K562 (cell line): ENCODE measurements around the gene SLC7A6. TPM values are rescaled to one million over a fixed set of nuclear protein-coding genes. Genes with fewer than 3 reads are reported as not detected.
A peak's percentile ranks its signal among the peaks of the same experiment; 100 is the strongest.

Source experiments
- ARHGAP35 ChIP-seq: fragments of 450-650 bp; IDR thresholded peaks from 2 replicates; pipeline ENCODE4 v1.6.1; 2018; ENCODE audit not compliant: partially characterized antibody
- CBFA2T2 ChIP-seq: fragments of 450-650 bp; conservative IDR thresholded peaks from 2 replicates; pipeline ENCODE4 v1.6.1; 2017; ENCODE audit warnings: mild to moderate bottlenecking
- CBX8 ChIP-seq: fragments of 200-600 bp; sonication (generic); IDR thresholded peaks from 2 replicates; pipeline ENCODE4 v1.6.1; 2012; ENCODE audit warnings: borderline replicate concordance, mixed run types, low read depth, mild to moderate bottlenecking, moderate library complexity, mixed read lengths, low read length, control low read depth, inconsistent platforms; ENCODE audit not compliant: poor library complexity, severe bottlenecking; ENCODE audit errors: extremely low read depth
- CCNT2 ChIP-seq: IDR thresholded peaks from 2 replicates; pipeline ENCODE4 v1.6.1; 2011; ENCODE audit warnings: borderline replicate concordance, low read depth, mild to moderate bottlenecking, moderate library complexity, mixed read lengths, low read length; ENCODE audit not compliant: insufficient read length; ENCODE audit errors: extremely low read depth
- GATAD2A ChIP-seq: fragments of 450-650 bp; IDR thresholded peaks from 2 replicates; pipeline ENCODE4 v1.6.1; 2017
- GTF2E2 ChIP-seq: fragments of 200-800 bp; sonication (Bioruptor generic); IDR thresholded peaks from 2 replicates; pipeline ENCODE4 v1.6.1; 2016; ENCODE audit warnings: missing genetic modification characterization, missing compliant biosample characterization
- POLR2AphosphoS2 ChIP-seq: IDR thresholded peaks from 2 replicates; pipeline ENCODE4 v1.6.1; 2012; ENCODE audit warnings: low read length, improper control_type of control experiment
- RBM14 ChIP-seq: fragments of 200-400 bp; formaldehyde crosslinking; IDR thresholded peaks from 2 replicates; pipeline ENCODE4 v1.6.1; 2018; ENCODE audit warnings: low read depth, mild to moderate bottlenecking, low read length, moderate library complexity, borderline replicate concordance; ENCODE audit not compliant: insufficient read depth
- TOE1 ChIP-seq, 2 experiments: fragments of 450-650 bp in 1 of 2; sonication (generic) in 1 of 2; formaldehyde crosslinking in 1 of 2; IDR thresholded peaks; 2 replicates each; pipeline versions ENCODE4 v1.7.1 to v1.8.0; 2016 to 2022; ENCODE audit warnings: borderline replicate concordance in 2 of 2, mild to moderate bottlenecking in 2 of 2, antibody characterized with exemption in 1 of 2, inconsistent platforms in 1 of 2, low read depth in 1 of 2, missing genetic modification reagents in 1 of 2, moderate library complexity in 1 of 2
- ZEB2 ChIP-seq: fragments of 450-650 bp; IDR thresholded peaks from 2 replicates; pipeline ENCODE4 v1.6.1; 2016
- ZNF121 ChIP-seq: sonication (generic); formaldehyde crosslinking; conservative IDR thresholded peaks from 2 replicates; pipeline ENCODE4 v1.8.0; 2022; ENCODE audit warnings: missing genetic modification reagents
- ZNF586 ChIP-seq: fragments of 450-650 bp; formaldehyde crosslinking; conservative IDR thresholded peaks from 2 replicates; pipeline ENCODE4 v1.4.0; 2020; ENCODE audit warnings: mild to moderate bottlenecking, moderate library complexity
- ZNF695 ChIP-seq: fragments of 450-650 bp; formaldehyde crosslinking; IDR thresholded peaks from 2 replicates; pipeline ENCODE4 v1.4.0; 2020; ENCODE audit warnings: mild to moderate bottlenecking, moderate library complexity
- polyA plus RNA-seq, 8 experiments: library from polyadenylated mRNA; depleted of rRNA in 4 of 8; stranded (reverse) in 5 of 8; unstranded in 3 of 8; fragments of >200 nt; fragmentation: Nextera tagmentation in 2 of 8; fragmentation: Illumina TruSeq in 1 of 8; extraction: Ambion mirVana in 2 of 8; extraction: Trizol in 1 of 8; gene quantifications; 2 replicates each; pipeline versions ENCODE4 v1.2.1 to v1.2.3, GENCODE V29; 2011 to 2014; ENCODE audit warnings: inconsistent platforms in 1 of 8, missing spikeins in 1 of 8
- total RNA-seq, 7 experiments: library from RNA; depleted of rRNA in 6 of 7; stranded (reverse); fragments of >200 nt in 6 of 7; fragmentation: Illumina TruSeq in 2 of 7; extraction: Trizol in 2 of 7; gene quantifications; 2 replicates each; pipeline versions ENCODE4 v1.2.1 to v1.2.3, GENCODE V29; 2011 to 2021; ENCODE audit warnings: low replicate concordance in 1 of 7
- TF ChIP-seq, protein P1 (sequence below): sonication (generic); formaldehyde crosslinking; IDR thresholded peaks from 2 replicates; pipeline ENCODE4 v1.8.1; 2023; ENCODE audit warnings: mild to moderate bottlenecking, missing genetic modification reagents, moderate library complexity
- TF ChIP-seq, protein P2 (sequence below): IDR thresholded peaks from 3 replicates; pipeline ENCODE4 v1.6.1; 2011; ENCODE audit warnings: borderline replicate concordance, mild to moderate bottlenecking; ENCODE audit not compliant: insufficient read length, insufficient read depth
- TF ChIP-seq, protein P3 (sequence below): sonication (generic); formaldehyde crosslinking; IDR thresholded peaks from 2 replicates; pipeline ENCODE4 v1.5.0; 2020; ENCODE audit warnings: missing genetic modification reagents
- TF ChIP-seq, protein P4 (sequence below): fragments of 250-450 bp; sonication (Bioruptor Pico); IDR thresholded peaks from 2 replicates; pipeline ENCODE4 v1.5.0; 2021; ENCODE audit warnings: mild to moderate bottlenecking, borderline replicate concordance

Gene SLC7A6
- total and polyA plus RNA-seq, 9 of the 15 experiments (the other 6 are each of a cell fraction or from before 2014, with no cell fraction given), result 12.6 to 60.1 (median 29.8) TPM

DNA sequence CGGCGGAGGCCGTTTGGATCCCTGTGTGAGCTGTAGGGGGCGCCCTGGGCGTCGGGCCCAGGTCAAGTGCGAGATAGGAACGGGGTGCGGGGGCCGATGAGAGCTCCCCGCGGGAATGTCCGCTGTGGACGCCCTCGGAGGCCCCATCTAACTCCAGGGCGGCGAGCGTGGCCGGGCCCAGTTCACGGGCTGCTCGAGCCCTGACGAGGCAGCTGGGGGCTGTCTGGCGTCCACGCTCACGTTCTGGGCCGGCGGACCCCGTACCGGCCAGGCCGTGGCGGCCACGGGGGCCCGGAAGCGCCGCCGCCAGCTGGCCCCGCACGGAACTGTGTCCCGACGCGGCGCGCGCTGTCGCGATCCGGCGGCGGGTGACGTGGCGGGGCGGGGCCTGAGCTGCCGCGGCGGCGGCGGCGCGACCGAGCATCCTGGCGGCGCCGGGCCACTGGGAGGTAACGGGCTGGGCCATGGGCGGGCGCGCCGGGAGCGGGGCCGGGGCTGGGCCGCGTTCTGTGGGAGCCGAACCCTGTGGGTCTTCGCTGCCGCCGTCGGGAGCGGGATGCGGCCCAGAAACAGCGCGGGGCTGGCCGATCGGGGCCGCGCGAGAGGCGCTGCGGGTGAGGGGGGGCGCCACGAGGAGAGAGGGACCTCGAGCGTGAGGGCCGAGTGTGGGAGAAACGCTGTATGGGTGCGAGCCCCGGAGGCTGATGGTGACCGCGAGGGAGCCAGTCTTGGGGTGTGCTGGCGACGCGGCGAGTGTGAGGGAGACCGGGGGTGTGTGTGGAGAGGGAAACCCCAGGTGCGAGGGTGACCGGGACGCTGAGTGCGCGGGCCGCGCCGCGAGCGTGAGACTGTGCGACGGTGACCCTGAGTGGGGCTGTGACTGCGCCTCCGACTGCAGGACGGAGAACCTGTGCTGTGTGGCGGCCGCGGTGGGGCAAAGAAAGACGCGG is at the start of gene SLC7A6 (continued):
- TF ChIP-seq, protein P1, sequence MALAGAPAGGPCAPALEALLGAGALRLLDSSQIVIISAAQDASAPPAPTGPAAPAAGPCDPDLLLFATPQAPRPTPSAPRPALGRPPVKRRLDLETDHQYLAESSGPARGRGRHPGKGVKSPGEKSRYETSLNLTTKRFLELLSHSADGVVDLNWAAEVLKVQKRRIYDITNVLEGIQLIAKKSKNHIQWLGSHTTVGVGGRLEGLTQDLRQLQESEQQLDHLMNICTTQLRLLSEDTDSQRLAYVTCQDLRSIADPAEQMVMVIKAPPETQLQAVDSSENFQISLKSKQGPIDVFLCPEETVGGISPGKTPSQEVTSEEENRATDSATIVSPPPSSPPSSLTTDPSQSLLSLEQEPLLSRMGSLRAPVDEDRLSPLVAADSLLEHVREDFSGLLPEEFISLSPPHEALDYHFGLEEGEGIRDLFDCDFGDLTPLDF (CRISPR knock-in tag), result 0 out of 2 replicates have a peak, but pooled peaks have one; percentile 5
- TF ChIP-seq ZNF586 (CRISPR knock-in tag) (no peak), RBM14 (0 out of 2 replicates have a peak, but pooled peaks have one; percentile 77), ARHGAP35 (no peak), GTF2E2 (tag) (peak; percentile 20; the same call in 1 of the 2 replicates), CBFA2T2 (0 out of 2 replicates have a peak, but pooled peaks have one; percentile 4), ZNF695 (CRISPR knock-in tag) (no peak), TOE1 (IDR thresholded peaks at IDR 0.05; ENCODE audit: borderline replicate concordance) (no peak; the same call in none of the 2 replicates), TOE1 (CRISPR knock-in tag; IDR thresholded peaks at IDR 0.05; ENCODE audit: borderline replicate concordance, low read depth) (0 out of 2 replicates have a peak, but pooled peaks have one; percentile 58), ZEB2 (no peak), CBX8 (no peak), GATAD2A (0 out of 2 replicates have a peak, but pooled peaks have one; percentile 61), POLR2AphosphoS2 (no peak), ZNF121 (CRISPR knock-in tag) (0 out of 2 replicates have a peak, but pooled peaks have one; percentile 28), CCNT2 (peak; percentile 67)
- TF ChIP-seq, protein P2, sequence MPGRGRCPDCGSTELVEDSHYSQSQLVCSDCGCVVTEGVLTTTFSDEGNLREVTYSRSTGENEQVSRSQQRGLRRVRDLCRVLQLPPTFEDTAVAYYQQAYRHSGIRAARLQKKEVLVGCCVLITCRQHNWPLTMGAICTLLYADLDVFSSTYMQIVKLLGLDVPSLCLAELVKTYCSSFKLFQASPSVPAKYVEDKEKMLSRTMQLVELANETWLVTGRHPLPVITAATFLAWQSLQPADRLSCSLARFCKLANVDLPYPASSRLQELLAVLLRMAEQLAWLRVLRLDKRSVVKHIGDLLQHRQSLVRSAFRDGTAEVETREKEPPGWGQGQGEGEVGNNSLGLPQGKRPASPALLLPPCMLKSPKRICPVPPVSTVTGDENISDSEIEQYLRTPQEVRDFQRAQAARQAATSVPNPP, result no peak
- TF ChIP-seq, protein P3, sequence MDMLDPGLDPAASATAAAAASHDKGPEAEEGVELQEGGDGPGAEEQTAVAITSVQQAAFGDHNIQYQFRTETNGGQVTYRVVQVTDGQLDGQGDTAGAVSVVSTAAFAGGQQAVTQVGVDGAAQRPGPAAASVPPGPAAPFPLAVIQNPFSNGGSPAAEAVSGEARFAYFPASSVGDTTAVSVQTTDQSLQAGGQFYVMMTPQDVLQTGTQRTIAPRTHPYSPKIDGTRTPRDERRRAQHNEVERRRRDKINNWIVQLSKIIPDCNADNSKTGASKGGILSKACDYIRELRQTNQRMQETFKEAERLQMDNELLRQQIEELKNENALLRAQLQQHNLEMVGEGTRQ, result no peak
- TF ChIP-seq, protein P4, sequence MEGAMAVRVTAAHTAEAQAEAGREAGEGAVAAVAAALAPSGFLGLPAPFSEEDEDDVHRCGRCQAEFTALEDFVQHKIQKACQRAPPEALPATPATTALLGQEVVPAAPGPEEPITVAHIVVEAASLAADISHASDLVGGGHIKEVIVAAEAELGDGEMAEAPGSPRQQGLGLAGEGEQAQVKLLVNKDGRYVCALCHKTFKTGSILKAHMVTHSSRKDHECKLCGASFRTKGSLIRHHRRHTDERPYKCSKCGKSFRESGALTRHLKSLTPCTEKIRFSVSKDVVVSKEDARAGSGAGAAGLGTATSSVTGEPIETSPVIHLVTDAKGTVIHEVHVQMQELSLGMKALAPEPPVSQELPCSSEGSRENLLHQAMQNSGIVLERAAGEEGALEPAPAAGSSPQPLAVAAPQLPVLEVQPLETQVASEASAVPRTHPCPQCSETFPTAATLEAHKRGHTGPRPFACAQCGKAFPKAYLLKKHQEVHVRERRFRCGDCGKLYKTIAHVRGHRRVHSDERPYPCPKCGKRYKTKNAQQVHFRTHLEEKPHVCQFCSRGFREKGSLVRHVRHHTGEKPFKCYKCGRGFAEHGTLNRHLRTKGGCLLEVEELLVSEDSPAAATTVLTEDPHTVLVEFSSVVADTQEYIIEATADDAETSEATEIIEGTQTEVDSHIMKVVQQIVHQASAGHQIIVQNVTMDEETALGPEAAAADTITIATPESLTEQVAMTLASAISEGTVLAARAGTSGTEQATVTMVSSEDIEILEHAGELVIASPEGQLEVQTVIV (CRISPR knock-in tag), result no peak
